MM.1S (cell line): ENCODE results near the gene TNFRSF25.

ENCODE experiments used
- DNase-seq: peaks from one replicate; pipeline ENCODE4 v3.0.0-alpha.2; 2015
- H2AFZ ChIP-seq: fragments of 300-600 bp; sonication (generic); 2 replicates; pipeline ENCODE4 v1.6.0; 2016; ENCODE audit warnings: antibody characterized with exemption, low read length
- H3F3A ChIP-seq: fragments of 300-600 bp; sonication (generic); 2 replicates; pipeline ENCODE4 v1.6.1; 2016; ENCODE audit warnings: mild to moderate bottlenecking, antibody characterized with exemption, low read length, moderate library complexity, mixed read lengths; ENCODE audit not compliant: insufficient read depth
- H3K27ac ChIP-seq: fragments of 300-600 bp; sonication (generic); 2 replicates; pipeline ENCODE4 v1.5.1; 2016; ENCODE audit warnings: mild to moderate bottlenecking, low read length
- H3K27me3 ChIP-seq: fragments of 300-600 bp; sonication (generic); replicated peaks from 2 replicates; pipeline ENCODE4 v1.6.0; 2016; ENCODE audit warnings: low read length; ENCODE audit not compliant: insufficient read depth
- H3K36me3 ChIP-seq: fragments of 300-600 bp; sonication (generic); replicated peaks from 2 replicates; pipeline ENCODE4 v1.6.1; 2016; ENCODE audit warnings: mild to moderate bottlenecking, low read length, mixed read lengths; ENCODE audit not compliant: insufficient read depth
- H3K4me1 ChIP-seq: fragments of 300-600 bp; sonication (generic); 2 replicates; pipeline ENCODE4 v1.6.1; 2016; ENCODE audit warnings: low read length, mixed read lengths
- H3K4me2 ChIP-seq: fragments of 300-600 bp; sonication (generic); 2 replicates; pipeline ENCODE4 v1.6.0; 2016; ENCODE audit warnings: low read depth, low read length
- H3K4me3 ChIP-seq: fragments of 300-600 bp; sonication (generic); 2 replicates; pipeline ENCODE4 v1.5.1; 2016; ENCODE audit warnings: low read length, mixed read lengths
- H3K79me2 ChIP-seq: fragments of 300-600 bp; sonication (generic); 2 replicates; pipeline ENCODE4 v1.6.1; 2016; ENCODE audit warnings: mixed run types, low read length, mixed read lengths
- H3K9ac ChIP-seq: fragments of 300-600 bp; sonication (generic); 2 replicates; pipeline ENCODE4 v1.6.1; 2016; ENCODE audit warnings: low read length, mixed read lengths
- H3K9me2 ChIP-seq: fragments of 300-600 bp; sonication (generic); replicated peaks from 2 replicates; pipeline ENCODE4 v1.6.1; 2016; ENCODE audit warnings: mild to moderate bottlenecking, low read length, mixed read lengths; ENCODE audit not compliant: insufficient read depth
- H3K9me3 ChIP-seq: fragments of 300-600 bp; sonication (generic); replicated peaks from 2 replicates; pipeline ENCODE4 v1.6.1; 2016; ENCODE audit warnings: mild to moderate bottlenecking, low read length, mixed read lengths; ENCODE audit not compliant: insufficient read depth
- H4K20me1 ChIP-seq: fragments of 300-600 bp; sonication (generic); 2 replicates; pipeline ENCODE4 v1.6.1; 2016; ENCODE audit warnings: mild to moderate bottlenecking, low read length, moderate library complexity, mixed read lengths; ENCODE audit not compliant: insufficient read depth
- EZH2 ChIP-seq: fragments of 300-600 bp; sonication (generic); optimal IDR thresholded peaks from 2 replicates; pipeline ENCODE3; 2017; ENCODE audit warnings: low read depth, mild to moderate bottlenecking, antibody characterized with exemption, low read length, mixed read lengths
- EZH2phosphoT487 ChIP-seq: fragments of 300-600 bp; sonication (generic); IDR thresholded peaks from 2 replicates; pipeline ENCODE4 v1.6.1; 2018; ENCODE audit warnings: antibody characterized with exemption, low read length
- TF ChIP-seq, protein P1 (sequence below): fragments of 300-600 bp; sonication (generic); IDR thresholded peaks from 2 replicates; pipeline ENCODE4 v1.5.1; 2016; ENCODE audit warnings: antibody characterized with exemption, low read length, mixed read lengths

The TNFRSF25 gene

GRCh38 chr1:6487804-6488484 is 22.0 kb upstream of the TNFRSF25 start:
- no peaks in the 10 kb centered on the region for H3F3A ChIP-seq
- H3K4me1 ChIP-seq, result peaks cover 3% of the 10 kb centered on the region; the same call in 1 of the 2 replicates
- DNase-seq, result no peak
- no peaks in the 10 kb centered on the region for H3K9me2 ChIP-seq
- H3K9me3 ChIP-seq, result no peaks in the 10 kb centered on the region
- H3K79me2 ChIP-seq, result no peaks in the 10 kb centered on the region
- no peaks in the 10 kb centered on the region for H4K20me1 ChIP-seq
- H3K36me3 ChIP-seq, result no peaks in the 10 kb centered on the region
- no peak overlapping the region for H3K4me2 ChIP-seq
- no peak overlapping the region for H3K27ac ChIP-seq
- no peak overlapping the region for H2AFZ ChIP-seq
- peaks cover 40% of the 10 kb centered on the region for H3K27me3 ChIP-seq
- no peak overlapping the region for H3K4me3 ChIP-seq
- H3K9ac ChIP-seq, result no peak overlapping the region
- TF ChIP-seq EZH2, result no peak
- TF ChIP-seq EZH2phosphoT487, result no peak
- TF ChIP-seq, protein P1, sequence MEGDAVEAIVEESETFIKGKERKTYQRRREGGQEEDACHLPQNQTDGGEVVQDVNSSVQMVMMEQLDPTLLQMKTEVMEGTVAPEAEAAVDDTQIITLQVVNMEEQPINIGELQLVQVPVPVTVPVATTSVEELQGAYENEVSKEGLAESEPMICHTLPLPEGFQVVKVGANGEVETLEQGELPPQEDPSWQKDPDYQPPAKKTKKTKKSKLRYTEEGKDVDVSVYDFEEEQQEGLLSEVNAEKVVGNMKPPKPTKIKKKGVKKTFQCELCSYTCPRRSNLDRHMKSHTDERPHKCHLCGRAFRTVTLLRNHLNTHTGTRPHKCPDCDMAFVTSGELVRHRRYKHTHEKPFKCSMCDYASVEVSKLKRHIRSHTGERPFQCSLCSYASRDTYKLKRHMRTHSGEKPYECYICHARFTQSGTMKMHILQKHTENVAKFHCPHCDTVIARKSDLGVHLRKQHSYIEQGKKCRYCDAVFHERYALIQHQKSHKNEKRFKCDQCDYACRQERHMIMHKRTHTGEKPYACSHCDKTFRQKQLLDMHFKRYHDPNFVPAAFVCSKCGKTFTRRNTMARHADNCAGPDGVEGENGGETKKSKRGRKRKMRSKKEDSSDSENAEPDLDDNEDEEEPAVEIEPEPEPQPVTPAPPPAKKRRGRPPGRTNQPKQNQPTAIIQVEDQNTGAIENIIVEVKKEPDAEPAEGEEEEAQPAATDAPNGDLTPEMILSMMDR, result no peak

DNA sequence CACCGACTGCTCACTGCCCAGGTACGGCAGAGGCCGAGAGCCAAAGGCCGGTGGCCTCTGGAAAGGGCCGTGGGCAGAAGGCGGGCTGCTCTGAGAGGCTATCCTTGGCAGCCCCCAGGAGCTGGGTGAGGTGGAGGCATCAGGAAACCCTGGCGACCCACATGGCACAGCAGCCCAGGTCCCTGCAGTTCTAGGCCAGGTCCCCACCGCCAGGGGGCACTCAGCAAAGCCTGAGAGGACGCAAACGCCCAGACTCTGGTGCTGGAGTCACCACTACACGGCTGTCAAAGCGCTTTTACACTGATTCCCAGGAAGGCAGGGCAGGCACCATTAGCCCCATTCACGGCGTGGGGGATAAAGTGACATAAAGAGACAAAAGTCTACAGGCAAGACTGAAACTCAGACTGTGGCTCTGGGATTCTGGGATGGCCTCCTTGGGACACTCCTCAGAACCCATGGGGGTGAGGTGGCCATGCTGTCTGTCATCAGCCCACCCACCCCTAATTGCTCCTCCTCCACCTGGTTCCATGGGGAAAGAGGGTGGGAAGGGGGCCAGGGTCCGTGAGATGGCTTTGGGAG is 20.5 kb upstream of the TNFRSF25 start:
- Histone ChIP-seq H3K4me3 (no peak overlapping the region), H3K4me1 (peaks cover 3% of the 10 kb centered on the region; the same call in 1 of the 2 replicates), H3K4me2 (no peak overlapping the region), H3K79me2 (no peaks in the 10 kb centered on the region), H3K27me3 (peaks cover 53% of the 10 kb centered on the region), H2AFZ (no peak overlapping the region), H3K36me3 (no peaks in the 10 kb centered on the region), H3K9me3 (no peaks in the 10 kb centered on the region), H3K9me2 (no peaks in the 10 kb centered on the region), H3F3A (no peaks in the 10 kb centered on the region), H4K20me1 (no peaks in the 10 kb centered on the region), H3K9ac (no peak overlapping the region), H3K27ac (no peak overlapping the region)
- DNase-seq, result peak; percentile 81
- TF ChIP-seq EZH2, result no peak
- TF ChIP-seq, protein P1, result peak; percentile 89

- H3K9me2 ChIP-seq, result no peaks in the 10 kb centered on the region
- no peaks in the 10 kb centered on the region for H3K4me1 ChIP-seq
- no peaks in the 10 kb centered on the region for H3K36me3 ChIP-seq
- TF ChIP-seq, protein P1, result no peak
- TF ChIP-seq EZH2, result no peak
- peak; percentile 71; the same call in 1 of the 2 replicates for TF ChIP-seq EZH2phosphoT487
- no peak overlapping the region for H3K4me3 ChIP-seq
- no peaks in the 10 kb centered on the region for H3F3A ChIP-seq
- H3K9me3 ChIP-seq, result no peaks in the 10 kb centered on the region
- no peaks in the 10 kb centered on the region for H4K20me1 ChIP-seq
- no peak overlapping the region for H3K27ac ChIP-seq
- H2AFZ ChIP-seq, result no peak overlapping the region
- peaks cover 59% of the 10 kb centered on the region for H3K27me3 ChIP-seq
- H3K4me2 ChIP-seq, result no peak overlapping the region
- H3K9ac ChIP-seq, result no peak overlapping the region
- no peaks in the 10 kb centered on the region for H3K79me2 ChIP-seq
- no peak for DNase-seq
Measured at GRCh38 chr1:6485168-6486101, 19.5 kb upstream of the TNFRSF25 start.
